Fibroblast of peridontal ligament (primary cell): ENCODE data around the gene CYP27C1.
A peak's percentile ranks its signal among the peaks of the same experiment; 100 is the strongest.
"Not testable (repeated sequence)": the region's sequence is repeated elsewhere in the genome, so short reads cannot be mapped to it uniquely, and the experiment has no call there.

Experiments used
- DNase-seq: peaks from one replicate; pipeline ENCODE4 v3.0.0-alpha.2; 2010; ENCODE audit errors: extremely low read depth

The CYP27C1 gene, protein sequence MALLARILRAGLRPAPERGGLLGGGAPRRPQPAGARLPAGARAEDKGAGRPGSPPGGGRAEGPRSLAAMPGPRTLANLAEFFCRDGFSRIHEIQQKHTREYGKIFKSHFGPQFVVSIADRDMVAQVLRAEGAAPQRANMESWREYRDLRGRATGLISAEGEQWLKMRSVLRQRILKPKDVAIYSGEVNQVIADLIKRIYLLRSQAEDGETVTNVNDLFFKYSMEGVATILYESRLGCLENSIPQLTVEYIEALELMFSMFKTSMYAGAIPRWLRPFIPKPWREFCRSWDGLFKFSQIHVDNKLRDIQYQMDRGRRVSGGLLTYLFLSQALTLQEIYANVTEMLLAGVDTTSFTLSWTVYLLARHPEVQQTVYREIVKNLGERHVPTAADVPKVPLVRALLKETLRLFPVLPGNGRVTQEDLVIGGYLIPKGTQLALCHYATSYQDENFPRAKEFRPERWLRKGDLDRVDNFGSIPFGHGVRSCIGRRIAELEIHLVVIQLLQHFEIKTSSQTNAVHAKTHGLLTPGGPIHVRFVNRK

DNA sequence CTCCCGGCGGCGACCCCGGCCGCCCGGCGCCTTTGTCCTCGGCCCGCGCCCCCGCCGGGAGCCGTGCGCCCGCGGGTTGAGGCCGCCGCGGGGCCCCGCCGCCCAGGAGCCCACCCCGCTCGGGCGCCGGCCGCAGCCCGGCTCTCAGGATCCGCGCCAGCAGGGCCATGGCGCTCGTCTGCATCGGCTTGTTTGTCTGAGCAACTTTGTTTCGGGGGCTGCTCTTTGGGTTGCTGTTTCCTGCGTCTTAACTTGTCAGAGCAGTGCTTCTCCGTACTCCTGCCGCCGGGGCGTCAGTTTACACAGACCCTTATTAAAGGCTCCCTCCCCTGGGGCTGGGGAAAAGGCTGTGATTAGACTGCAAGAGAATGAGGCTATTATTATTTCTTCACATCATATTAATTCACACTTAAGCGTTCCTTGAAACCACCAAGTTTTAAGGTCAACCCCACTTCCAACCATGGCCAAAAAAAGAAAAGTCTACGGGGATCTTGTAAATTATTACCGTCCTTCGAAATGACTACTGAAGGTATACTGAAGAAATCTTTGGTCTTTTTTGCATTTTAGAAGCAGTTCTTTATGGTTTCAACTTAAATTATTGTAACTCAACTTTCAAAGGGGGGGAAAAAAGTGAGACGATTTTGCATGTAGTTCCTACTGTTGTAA lies at the start of gene CYP27C1:
Gene CYP27C1 (minus strand): TSS at position 198 of the 666 bp plus-strand sequence. CDS start 29 bp downstream, at position 169.
- peak; percentile 13 for DNase-seq

- DNase-seq = peak; percentile 90
These were observed 41.8 kb upstream of the CYP27C1 start for GRCh38 chr2:127261804-127262406.

DNA sequence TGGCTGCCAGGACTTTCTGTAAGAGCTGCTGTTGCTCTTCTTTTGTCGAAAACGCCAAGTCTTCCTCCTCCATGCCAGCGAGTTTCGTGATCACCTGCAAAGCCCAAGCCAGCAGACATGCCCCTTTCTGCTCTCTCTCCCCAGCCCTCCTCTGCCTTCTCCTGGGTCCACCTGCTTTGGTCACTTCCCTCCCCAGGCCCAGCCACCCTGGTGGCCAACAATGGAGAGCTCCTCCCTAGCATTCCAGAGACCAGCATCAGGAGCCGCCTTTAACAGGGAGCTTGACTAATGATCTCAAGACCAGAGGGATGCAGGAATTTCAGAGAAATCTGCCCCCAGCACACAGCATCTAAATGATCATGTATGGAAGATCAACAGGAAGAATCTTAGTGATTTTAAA lies 39.3 kb upstream of the CYP27C1 start:
- DNase-seq = no peak

- no peak for DNase-seq
These were observed 36.8 kb upstream of the CYP27C1 start for GRCh38 chr2:127256866-127257265.

- DNase-seq = no peak
These were observed 36.3 kb upstream of the CYP27C1 start for GRCh38 chr2:127256381-127256780.

DNA sequence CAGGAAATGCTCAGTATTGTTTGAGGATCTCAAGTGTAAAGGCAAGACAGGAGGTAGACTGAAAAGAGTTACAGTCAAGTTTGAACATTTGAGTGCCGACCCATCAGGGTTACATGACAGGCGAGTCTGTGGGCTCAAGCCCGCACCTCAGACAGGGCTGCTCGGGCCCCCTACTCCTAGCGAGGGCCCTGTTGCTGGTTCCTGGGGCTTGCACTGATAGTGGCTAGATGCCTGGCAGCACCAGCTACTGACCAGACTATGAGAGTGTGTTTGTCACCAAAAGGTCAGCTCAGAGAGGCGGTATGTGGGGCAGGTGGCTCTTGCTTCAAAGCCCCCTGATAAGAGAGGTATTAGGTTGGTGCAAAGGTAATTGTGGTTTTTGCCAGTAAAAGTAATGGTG lies 35.6 kb upstream of the CYP27C1 start:
- no peak for DNase-seq

DNA sequence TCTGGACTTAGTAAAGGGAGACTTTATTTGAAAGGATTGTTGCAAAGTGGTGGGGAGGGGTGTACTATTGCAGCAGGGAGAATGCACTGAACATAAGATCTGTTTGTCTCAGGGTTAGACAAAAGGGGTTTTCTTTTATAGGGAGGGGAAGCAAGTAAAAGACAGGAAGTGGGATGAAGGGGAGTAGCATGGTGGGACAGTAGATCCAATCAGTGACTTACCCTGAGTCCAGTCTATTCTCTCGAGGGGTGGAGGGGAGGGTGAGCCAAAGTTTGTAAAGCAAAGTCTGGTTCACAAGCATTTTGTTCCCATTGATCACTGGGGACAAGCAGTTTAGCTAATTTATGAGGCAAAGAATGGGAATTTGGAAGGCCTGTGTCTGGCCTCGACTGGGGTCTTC lies 35.0 kb upstream of the CYP27C1 start:
- DNase-seq = no peak

- peak; percentile 6 for DNase-seq
These were observed 34.4 kb upstream of the CYP27C1 start for GRCh38 chr2:127254386-127254981.

- DNase-seq = not testable (repeated sequence)
These were observed 21.1 kb upstream of the CYP27C1 start for GRCh38 chr2:127241184-127241583.

- DNase-seq = no peak
These were observed 19.3 kb upstream of the CYP27C1 start for GRCh38 chr2:127239395-127239794.

GRCh38 chr2:127237768-127238167 lies 17.7 kb upstream of the CYP27C1 start:
- DNase-seq = not testable (repeated sequence)

DNA sequence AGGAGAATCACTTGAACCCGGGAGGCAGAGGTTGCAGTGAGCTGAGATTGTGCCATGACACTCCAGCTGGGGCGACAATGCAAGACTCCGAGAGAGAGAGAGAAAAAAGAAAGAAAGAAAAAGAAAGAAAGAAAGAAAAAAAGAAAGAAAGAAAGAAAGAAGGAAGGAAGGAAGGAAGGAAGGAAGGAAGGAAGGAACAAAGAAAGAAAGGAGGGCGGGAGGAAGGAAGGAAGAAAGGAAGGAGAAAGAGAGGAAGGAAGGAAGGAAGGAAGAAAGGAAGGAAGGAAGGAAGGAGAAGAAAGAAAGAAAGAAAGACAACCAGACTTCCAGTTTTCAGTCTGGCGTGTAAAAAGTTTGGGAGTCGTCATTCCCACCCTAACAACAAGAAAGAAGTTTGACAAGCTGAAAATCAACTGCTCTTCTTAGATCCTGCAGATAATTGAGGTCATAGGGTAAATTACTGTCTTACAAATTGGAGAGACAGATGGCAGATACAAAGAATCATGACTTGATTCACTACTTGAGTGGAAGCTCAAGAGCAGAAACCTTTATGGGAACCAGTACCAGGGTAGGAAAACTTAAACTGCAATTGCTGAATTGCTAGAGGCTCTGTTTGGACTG lies 15.1 kb upstream of the CYP27C1 start:
- no peak for DNase-seq

DNA sequence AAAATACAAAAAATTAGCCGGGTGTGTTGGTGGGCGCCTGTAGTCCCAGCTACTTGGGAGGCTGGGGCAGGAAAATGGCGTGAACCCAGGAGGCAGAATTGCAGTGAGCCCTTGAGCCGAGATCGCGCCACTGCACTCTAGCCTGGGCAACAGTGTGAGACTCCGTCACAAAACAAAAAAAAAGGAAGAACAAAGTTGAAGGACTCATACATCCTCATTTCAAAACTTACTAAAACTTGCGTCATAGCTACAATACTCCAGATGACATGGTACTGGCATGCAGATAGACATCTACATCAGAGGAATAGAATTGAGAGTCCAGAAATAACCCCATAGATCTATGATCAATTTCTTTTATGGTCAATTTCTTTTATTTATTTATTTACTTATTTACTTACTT lies 13.6 kb upstream of the CYP27C1 start:
- DNase-seq = no peak

- peak; percentile 41 for DNase-seq
These were observed 11.2 kb upstream of the CYP27C1 start for GRCh38 chr2:127231130-127231865.

GRCh38 chr2:127229555-127229954 lies 9.5 kb upstream of the CYP27C1 start:
- DNase-seq = no peak

DNA sequence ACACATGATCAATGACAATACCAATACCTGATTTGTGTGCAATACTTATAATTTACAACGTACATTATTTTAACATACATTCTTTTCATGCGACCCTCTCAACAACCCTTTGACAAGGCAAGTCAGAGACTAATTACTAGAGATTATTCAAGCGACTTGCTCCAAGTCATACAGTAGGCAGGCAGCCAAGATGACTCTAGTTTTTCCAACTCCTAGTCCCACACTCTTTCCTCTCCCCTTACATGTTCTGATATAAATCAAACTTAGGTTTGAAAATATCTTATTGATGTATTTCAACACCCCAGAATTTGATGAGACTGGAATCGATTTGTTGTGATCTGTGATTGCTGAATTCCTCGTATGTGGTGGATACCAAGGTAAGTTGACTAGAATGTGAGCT lies 8.0 kb upstream of the CYP27C1 start:
- DNase-seq = peak; percentile 8

DNA sequence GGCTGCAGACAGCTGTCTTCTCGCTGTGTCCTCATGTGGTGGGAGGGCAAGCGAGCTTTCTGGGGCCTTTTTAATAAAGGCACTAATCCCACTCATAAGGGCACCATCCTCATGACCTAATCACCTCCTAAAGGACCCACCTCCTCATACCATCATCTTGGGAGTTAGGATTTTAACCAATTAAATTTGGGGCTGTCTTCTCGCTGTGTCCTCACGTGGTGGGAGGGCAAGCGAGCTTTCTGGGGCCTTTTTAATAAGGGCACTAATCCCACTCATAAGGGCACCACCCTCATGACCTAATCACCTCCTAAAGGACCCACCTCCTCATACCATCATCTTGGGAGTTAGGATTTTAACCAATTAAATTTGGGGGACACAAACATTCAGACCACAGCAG lies 7.2 kb upstream of the CYP27C1 start:
- DNase-seq = not testable (repeated sequence)

GRCh38 chr2:127226520-127227263 lies 6.6 kb upstream of the CYP27C1 start:
- DNase-seq = peak; percentile 77

DNA sequence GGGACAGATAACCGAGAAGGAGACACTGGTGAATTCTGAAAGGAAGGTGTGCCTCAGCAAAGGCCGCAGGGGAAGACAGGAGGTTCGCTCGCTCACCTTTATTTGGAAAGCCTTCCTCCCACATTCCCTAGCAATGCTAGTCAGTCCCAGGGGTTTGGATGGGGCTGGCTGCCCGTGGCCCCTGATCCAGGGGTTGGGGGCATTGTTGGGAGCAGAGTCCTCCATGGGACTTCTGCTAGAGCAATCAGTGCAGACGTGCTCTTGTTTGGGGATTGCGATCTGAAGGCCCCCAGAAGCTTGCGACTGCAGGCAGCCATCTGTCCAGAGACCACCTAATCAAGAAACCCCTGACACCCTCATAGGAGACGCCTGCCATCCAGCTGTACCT lies 6.0 kb upstream of the CYP27C1 start:
- DNase-seq = no peak
